ENCODE results near the gene DDX31.
A peak's percentile ranks its signal among the peaks of the same experiment; 100 is the strongest.

DDX31 gene

GRCh38 chr9:132671620-132672412, 2.0 kb upstream of the DDX31 start:
- no peak for DNase-seq

GRCh38 chr9:132670457-132671391, 941 bp upstream of the DDX31 start, which contains the start of gene GTF3C4:
Gene GTF3C4 (plus strand): TSS chr9:132670464. CDS start chr9:132670599, 135 bp downstream.
- DNase-seq: peak; percentile 62

- peak; percentile 66 for DNase-seq
Observed at GRCh38 chr9:132669319-132669697, 475 bp downstream of the DDX31 start.

GRCh38 chr9:132663851-132664250, 5.9 kb downstream of the DDX31 start:
- DNase-seq: no peak

GRCh38 chr9:132663117-132663516, 6.7 kb downstream of the DDX31 start:
- no peak for DNase-seq

- DNase-seq: no peak
Observed at GRCh38 chr9:132662152-132662945, 7.4 kb downstream of the DDX31 start.

- DNase-seq: no peak
Observed at GRCh38 chr9:132656299-132656698, 13.5 kb downstream of the DDX31 start.

GRCh38 chr9:132651259-132651658, 18.5 kb downstream of the DDX31 start:
- DNase-seq: no peak

- no peak for DNase-seq
Observed at GRCh38 chr9:132648685-132649084, 21.1 kb downstream of the DDX31 start.

- DNase-seq: no peak
Observed at GRCh38 chr9:132648283-132648682, 21.5 kb downstream of the DDX31 start.

- DNase-seq: no peak
Observed at GRCh38 chr9:132647806-132648205, 22.0 kb downstream of the DDX31 start.

- DNase-seq: no peak
Observed at GRCh38 chr9:132647355-132647754, 22.4 kb downstream of the DDX31 start.

GRCh38 chr9:132646726-132647125, 23.1 kb downstream of the DDX31 start:
- no peak for DNase-seq

GRCh38 chr9:132645711-132646110, 24.1 kb downstream of the DDX31 start:
- no peak for DNase-seq

GRCh38 chr9:132645306-132645705, 24.5 kb downstream of the DDX31 start:
- DNase-seq: no peak

- DNase-seq: no peak
Observed at GRCh38 chr9:132644251-132644650, 25.5 kb downstream of the DDX31 start.

- no peak for DNase-seq
Observed at GRCh38 chr9:132641216-132641615, 28.6 kb downstream of the DDX31 start.

- DNase-seq: no peak
Observed at GRCh38 chr9:132639322-132639721, 30.5 kb downstream of the DDX31 start.

- DNase-seq: no peak
Observed at GRCh38 chr9:132638240-132638639, 31.5 kb downstream of the DDX31 start.

GRCh38 chr9:132637801-132638200, 32.0 kb downstream of the DDX31 start:
- no peak for DNase-seq

- DNase-seq: no peak
Observed at GRCh38 chr9:132637351-132637750, 32.4 kb downstream of the DDX31 start.

- no peak for DNase-seq
Observed at GRCh38 chr9:132634327-132634726, 35.5 kb downstream of the DDX31 start.

All from NCI-H146 (cell line).